Activated B cell treated with CpG ODN at 0.5 μM for 24 hours (primary cell): Measurements from ENCODE around the gene HBP1. TPM values are rescaled to one million over a fixed set of nuclear protein-coding genes. Genes with fewer than 3 reads are reported as not detected.
A peak's percentile ranks its signal among the peaks of the same experiment; 100 is the strongest.

ENCODE experiments used
- ATAC-seq: fragments of 200-7000 bp; cut with Tn5 transposase; one replicate; pipeline ENCODE4 v1.10.0; 2021; ENCODE audit warnings: low read depth, mild to moderate bottlenecking, moderate library complexity
- CTCF ChIA-PET: fragments of 350-600 bp; sonication (Branson Sonifier 250); formaldehyde crosslinking; loops from one replicate; lab custom pipeline; 2021; ENCODE audit warnings: antibody characterized with exemption; lab: Charles Lee
- POLR2A ChIA-PET: fragments of 350-600 bp; sonication (Branson Sonifier 250); formaldehyde crosslinking; loops from one replicate; lab custom pipeline; 2021; ENCODE audit warnings: antibody characterized with exemption; lab: Charles Lee
- DNase-seq: peaks from one replicate; pipeline ENCODE4 v3.0.0; 2022
- H3K27ac Mint-ChIP-seq: one replicate; pipeline ENCODE4 v1.8.0; 2020; ENCODE audit warnings: mixed read lengths
- H3K27me3 Mint-ChIP-seq: one replicate; pipeline ENCODE4 v1.8.0; 2021; ENCODE audit warnings: mixed read lengths
- H3K36me3 Mint-ChIP-seq: one replicate; pipeline ENCODE4 v1.8.0; 2021; ENCODE audit warnings: low read depth, mixed read lengths
- H3K4me1 Mint-ChIP-seq: one replicate; pipeline ENCODE4 v1.8.0; 2021; ENCODE audit warnings: mixed read lengths
- H3K4me3 Mint-ChIP-seq: one replicate; pipeline ENCODE4 v1.8.0; 2020; ENCODE audit warnings: mild to moderate bottlenecking, mixed read lengths
- H3K9me3 Mint-ChIP-seq: one replicate; pipeline ENCODE4 v1.8.0; 2020; ENCODE audit warnings: mixed read lengths
- CTCF ChIP-seq: fragments of 200-600 bp; IDR thresholded peaks from one replicate; pipeline ENCODE4 v1.8.0; 2022; ENCODE audit warnings: antibody characterized with exemption, mild to moderate bottlenecking
- intact Hi-C: fragments of 100-400 bp; cut with micrococcal nuclease; formaldehyde crosslinking; loops from one replicate; pipeline ENCODE4 v1.15.1; 2024
- total RNA-seq: library from RNA; stranded (reverse); gene quantifications from 2 replicates; pipeline ENCODE4 v1.2.3, GENCODE V29; 2022

The HBP1 gene
- total RNA-seq, 1 donor from 2014 or later = 59.9 TPM

DNA sequence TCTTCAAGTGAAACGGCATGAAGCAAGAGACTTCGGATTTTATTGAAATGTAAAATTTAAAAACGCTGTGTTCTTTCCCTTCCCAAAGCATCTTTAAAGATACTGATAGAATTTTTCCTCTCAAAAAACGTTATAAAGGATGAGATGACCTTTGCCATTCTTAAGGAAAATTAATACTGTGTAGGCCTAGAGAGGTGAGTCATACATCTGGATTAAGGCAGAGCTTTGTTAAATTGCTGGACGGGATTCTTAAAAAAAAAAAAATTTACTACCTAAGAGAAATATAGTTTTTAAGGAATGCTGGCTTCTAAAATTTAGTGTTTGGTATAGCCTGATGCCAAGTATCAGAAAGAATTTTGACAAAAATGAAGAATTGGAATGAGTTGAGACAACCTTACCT is 6.3 kb upstream of the HBP1 start:
- DNase-seq = no peak
- Mint-ChIP-seq H3K4me1 (peaks cover 3% of the 10 kb centered on the region), H3K4me3 (no peak overlapping the region), H3K27ac (no peak overlapping the region), H3K9me3 (no peaks in the 10 kb centered on the region), H3K27me3 (peaks cover 6% of the 10 kb centered on the region), H3K36me3 (no peaks in the 10 kb centered on the region)
- TF ChIP-seq CTCF = no peak
- ChIA-PET CTCF (no interaction called here), POLR2A (no interaction called here)
- no peak for ATAC-seq
- intact Hi-C loops = loop anchor here (10.0 kb wide), 1 partner anchor 1078 kb away; no protein-coding TSS in a partner anchor

- intact Hi-C loops = loop anchor here (10.0 kb wide), 1 partner anchor 1079 kb away; no protein-coding TSS in a partner anchor
- ChIA-PET POLR2A (interaction anchor here (0.8 kb wide), 1 partner anchor 17 kb away, joined by 3 read pairs; no protein-coding TSS in a partner anchor), CTCF (no interaction called here)
These were observed 4.7 kb upstream of the HBP1 start for GRCh38 chr7:107164092-107164491.

DNA sequence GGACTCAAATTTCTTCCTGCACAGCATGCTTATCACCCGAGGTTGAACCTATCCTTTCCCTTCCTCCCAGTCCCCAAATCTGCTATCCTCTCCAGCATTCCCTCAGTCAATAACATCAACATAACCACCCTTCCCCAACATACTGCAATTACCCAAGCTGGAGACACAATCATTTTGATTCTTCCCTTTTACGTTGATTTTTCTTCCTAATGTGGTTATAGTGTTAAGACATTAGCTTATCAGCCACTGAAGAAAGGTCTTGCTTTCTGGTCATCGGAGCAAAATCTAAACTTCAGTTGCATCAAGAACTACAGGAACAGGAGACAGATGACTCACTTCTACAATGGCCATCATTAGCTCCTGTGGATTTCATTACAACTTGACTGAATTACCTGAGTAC is 3.5 kb upstream of the HBP1 start:
- Mint-ChIP-seq H3K9me3 (no peaks in the 10 kb centered on the region), H3K4me3 (no peak overlapping the region), H3K4me1 (peaks cover 19% of the 10 kb centered on the region), H3K36me3 (peaks cover 21% of the 10 kb centered on the region), H3K27me3 (peaks cover 6% of the 10 kb centered on the region), H3K27ac (no peak overlapping the region)
- ChIA-PET POLR2A (interaction anchor here (0.5 kb wide), 1 partner anchor 41 kb away, joined by 4 read pairs; no protein-coding TSS in a partner anchor), CTCF (interaction anchor here (0.6 to 5.8 kb wide), 3 partner anchors 13 to 35 kb away, joined by 3 to 34 read pairs (median 4); no protein-coding TSS in a partner anchor)
- no peak for TF ChIP-seq CTCF
- intact Hi-C loops = loop anchor here (5.0 to 10.0 kb wide), 6 partner anchors 373 to 1633 kb away; partner anchors contain the start of genes COG5, DUS4L and RINT1
- ATAC-seq (no peak), DNase-seq (no peak)

More at GRCh38 chr7:107164092-107164491, 4.7 kb upstream of the HBP1 start:
- Mint-ChIP-seq H3K9me3 (no peaks in the 10 kb centered on the region), H3K27me3 (peaks cover 6% of the 10 kb centered on the region), H3K4me3 (no peak overlapping the region), H3K27ac (no peak overlapping the region), H3K4me1 (peaks cover 13% of the 10 kb centered on the region), H3K36me3 (peaks cover 13% of the 10 kb centered on the region)
- DNase-seq (no peak), ATAC-seq (no peak)
- TF ChIP-seq CTCF = no peak

GRCh38 chr7:107166736-107167426 is 1.9 kb upstream of the HBP1 start:
- ATAC-seq (no peak), DNase-seq (no peak)
- peaks cover 21% of the 10 kb centered on the region for H3K36me3 Mint-ChIP-seq
- ChIA-PET CTCF (interaction anchor here (1.8 to 5.8 kb wide), 2 partner anchors 16 to 19 kb away, joined by 8 to 34 read pairs; no protein-coding TSS in a partner anchor), POLR2A (interaction anchor here (0.8 to 4.3 kb wide), 6 partner anchors 14 to 577 kb away, joined by 3 to 52 read pairs (median 30); partner anchors contain the start of genes CBLL1 and PIK3CG)
- peaks cover 29% of the 10 kb centered on the region for H3K4me1 Mint-ChIP-seq
- intact Hi-C loops = loop anchor here (5.0 to 10.0 kb wide), 6 partner anchors 375 to 1635 kb away; partner anchors contain the start of genes COG5, DUS4L and RINT1
- peak overlapping the region; percentile 99 for H3K27ac Mint-ChIP-seq
- H3K27me3 Mint-ChIP-seq = peaks cover 6% of the 10 kb centered on the region
- TF ChIP-seq CTCF = no peak
- peak overlapping the region; percentile 99 for H3K4me3 Mint-ChIP-seq
- no peaks in the 10 kb centered on the region for H3K9me3 Mint-ChIP-seq
